DOHH2 (cell line): Measurements from ENCODE around the gene LRRN4CL.

Experiments used
- H3F3A ChIP-seq: fragments of 200-600 bp; sonication (generic), shearing (Covaris generic); 2 replicates; pipeline ENCODE4 v1.6.0; 2016; ENCODE audit warnings: antibody characterized with exemption, mild to moderate bottlenecking; ENCODE audit not compliant: control insufficient read depth, insufficient read depth
- H3K27ac ChIP-seq: fragments of 200-600 bp; sonication (generic); 2 replicates; pipeline ENCODE4 v1.5.1; 2014; ENCODE audit warnings: low read depth, mild to moderate bottlenecking, low read length, moderate library complexity
- H3K27me3 ChIP-seq: fragments of 200-600 bp; sonication (generic); 2 replicates; pipeline ENCODE4 v1.6.1; 2014; ENCODE audit warnings: mild to moderate bottlenecking, low read length, mixed read lengths; ENCODE audit not compliant: control insufficient read depth
- H3K36me3 ChIP-seq: fragments of 200-600 bp; sonication (generic); 2 replicates; pipeline ENCODE4 v1.6.1; 2014; ENCODE audit warnings: mild to moderate bottlenecking, low read length, moderate library complexity, mixed read lengths; ENCODE audit not compliant: control insufficient read depth
- H3K4me1 ChIP-seq: fragments of 200-600 bp; sonication (generic); 2 replicates; pipeline ENCODE4 v1.6.1; 2014; ENCODE audit warnings: mild to moderate bottlenecking, low read length, mixed read lengths; ENCODE audit not compliant: control insufficient read depth
- H3K4me2 ChIP-seq: fragments of 200-600 bp; sonication (generic); 2 replicates; pipeline ENCODE4 v1.6.0; 2014; ENCODE audit warnings: mild to moderate bottlenecking, low read length, moderate library complexity
- H3K4me3 ChIP-seq: fragments of 200-600 bp; sonication (generic); 2 replicates; pipeline ENCODE4 v1.5.1; 2014; ENCODE audit warnings: mild to moderate bottlenecking, low read length, mixed read lengths
- H3K79me2 ChIP-seq: fragments of 200-600 bp; sonication (generic); 2 replicates; pipeline ENCODE4 v1.6.1; 2014; ENCODE audit warnings: mild to moderate bottlenecking, low read length, mixed read lengths; ENCODE audit not compliant: control insufficient read depth
- H3K9me2 ChIP-seq: fragments of 200-600 bp; sonication (generic); replicated peaks from 2 replicates; pipeline ENCODE4 v1.6.1; 2014; ENCODE audit warnings: mild to moderate bottlenecking, low read length, mixed read lengths; ENCODE audit not compliant: control insufficient read depth
- H3K9me3 ChIP-seq: fragments of 200-600 bp; sonication (generic); 2 replicates; pipeline ENCODE4 v1.6.1; 2014; ENCODE audit warnings: antibody characterized with exemption, low read length, mixed read lengths; ENCODE audit not compliant: control insufficient read depth, insufficient read depth
- H4K20me1 ChIP-seq: fragments of 200-600 bp; sonication (generic); 2 replicates; pipeline ENCODE4 v1.6.0; 2014; ENCODE audit warnings: low read depth, mild to moderate bottlenecking, antibody characterized with exemption, low read length, moderate library complexity; ENCODE audit not compliant: control insufficient read depth, insufficient read depth
- CTCF ChIP-seq: fragments of 200-600 bp; sonication (generic); IDR thresholded peaks from one replicate; pipeline ENCODE4 v1.5.1; 2014; ENCODE audit warnings: antibody characterized with exemption, mild to moderate bottlenecking, low read depth, low read length; ENCODE audit not compliant: poor library complexity, severe bottlenecking
- EZH2phosphoT487 ChIP-seq: fragments of 200-600 bp; sonication (generic); IDR thresholded peaks from 2 replicates; pipeline ENCODE4 v1.6.1; 2017; ENCODE audit warnings: borderline replicate concordance, mild to moderate bottlenecking, antibody characterized with exemption, low read length, moderate library complexity, mixed read lengths

The LRRN4CL gene

GRCh38 chr11:62709247-62710000 lies 20.1 kb upstream of the LRRN4CL start:
- peaks cover 49% of the 10 kb centered on the region for H3K4me1 ChIP-seq

GRCh38 chr11:62708793-62709192 lies 19.5 kb upstream of the LRRN4CL start:
- Histone ChIP-seq H3K27ac (peak overlapping the region; percentile 84), H3K4me3 (peak overlapping the region; percentile 72), H3K9me2 (no peaks in the 10 kb centered on the region), H3K79me2 (peaks cover 18% of the 10 kb centered on the region), H4K20me1 (no peaks in the 10 kb centered on the region), H3K9me3 (no peaks in the 10 kb centered on the region), H3F3A (peaks cover 46% of the 10 kb centered on the region), H3K27me3 (no peaks in the 10 kb centered on the region), H3K4me2 (peak overlapping the region; percentile 99), H3K36me3 (peaks cover 64% of the 10 kb centered on the region), H3K4me1 (peaks cover 49% of the 10 kb centered on the region)
- no peak for TF ChIP-seq EZH2phosphoT487
- no peak for TF ChIP-seq CTCF

More at GRCh38 chr11:62709247-62710000, 20.1 kb upstream of the LRRN4CL start:
- TF ChIP-seq EZH2phosphoT487 (no peak), CTCF (no peak)
- H3K9me2 ChIP-seq: no peaks in the 10 kb centered on the region
- no peaks in the 10 kb centered on the region for H4K20me1 ChIP-seq
- peaks cover 70% of the 10 kb centered on the region for H3K36me3 ChIP-seq
- H3K27me3 ChIP-seq: no peaks in the 10 kb centered on the region
- H3K79me2 ChIP-seq: peaks cover 18% of the 10 kb centered on the region
- H3K4me3 ChIP-seq: peak overlapping the region; percentile 72
- peaks cover 50% of the 10 kb centered on the region for H3F3A ChIP-seq
- H3K27ac ChIP-seq: peak overlapping the region; percentile 84
- peak overlapping the region; percentile 99 for H3K4me2 ChIP-seq
- no peaks in the 10 kb centered on the region for H3K9me3 ChIP-seq

- Histone ChIP-seq H3K27me3 (no peaks in the 10 kb centered on the region), H3F3A (peaks cover 42% of the 10 kb centered on the region), H3K9me3 (no peaks in the 10 kb centered on the region), H3K79me2 (peaks cover 18% of the 10 kb centered on the region), H3K9me2 (no peaks in the 10 kb centered on the region), H3K4me3 (peak overlapping the region; percentile 72), H3K27ac (peak overlapping the region; percentile 84; the same call in 1 of the 2 replicates), H3K4me1 (peaks cover 49% of the 10 kb centered on the region), H3K36me3 (peaks cover 60% of the 10 kb centered on the region), H3K4me2 (peak overlapping the region; percentile 99), H4K20me1 (no peaks in the 10 kb centered on the region)
- TF ChIP-seq CTCF (no peak), EZH2phosphoT487 (no peak)
Measured at GRCh38 chr11:62708392-62708791, 19.1 kb upstream of the LRRN4CL start.
